SW480 (cell line): ENCODE data around the gene CDC14A.
A peak's percentile ranks its signal among the peaks of the same experiment; 100 is the strongest.
"Not testable (repeated sequence)": the region's sequence is repeated elsewhere in the genome, so short reads cannot be mapped to it uniquely, and the experiment has no call there.

Experiments used
- DNase-seq: peaks from one replicate; pipeline ENCODE4 v3.0.0-alpha.2; 2016; ENCODE audit warnings: low spot score

The CDC14A gene

GRCh38 chr1:100337878-100338277 is 14.4 kb upstream of the CDC14A start:
- DNase-seq: not testable (repeated sequence)

- not testable (repeated sequence) for DNase-seq
These were observed 12.6 kb upstream of the CDC14A start for GRCh38 chr1:100339735-100340134.

- no peak for DNase-seq
These were observed 11.8 kb upstream of the CDC14A start for GRCh38 chr1:100340494-100340893.

GRCh38 chr1:100342348-100342747 is 10.0 kb upstream of the CDC14A start:
- DNase-seq: no peak

- no peak for DNase-seq
These were observed 8.4 kb upstream of the CDC14A start for GRCh38 chr1:100343897-100344296.

DNA sequence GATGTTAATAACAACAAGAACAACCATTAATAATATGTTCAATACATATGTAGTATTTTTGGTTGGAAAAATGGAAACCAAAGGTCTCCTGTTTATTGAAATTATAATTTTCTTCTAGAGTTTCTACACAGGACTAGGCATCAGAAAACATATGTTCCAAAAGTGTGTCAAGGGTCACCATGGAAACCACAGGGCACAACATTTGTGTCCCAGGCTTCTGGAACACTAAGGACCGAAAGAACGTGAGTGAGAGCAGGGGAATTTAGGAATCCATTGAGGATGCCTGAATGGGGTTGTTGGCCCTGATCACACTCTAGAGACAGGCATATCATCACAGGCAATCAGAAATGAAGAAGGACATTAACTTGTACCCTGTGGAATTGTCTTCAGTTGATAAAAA is 7.5 kb upstream of the CDC14A start:
- DNase-seq: no peak

DNA sequence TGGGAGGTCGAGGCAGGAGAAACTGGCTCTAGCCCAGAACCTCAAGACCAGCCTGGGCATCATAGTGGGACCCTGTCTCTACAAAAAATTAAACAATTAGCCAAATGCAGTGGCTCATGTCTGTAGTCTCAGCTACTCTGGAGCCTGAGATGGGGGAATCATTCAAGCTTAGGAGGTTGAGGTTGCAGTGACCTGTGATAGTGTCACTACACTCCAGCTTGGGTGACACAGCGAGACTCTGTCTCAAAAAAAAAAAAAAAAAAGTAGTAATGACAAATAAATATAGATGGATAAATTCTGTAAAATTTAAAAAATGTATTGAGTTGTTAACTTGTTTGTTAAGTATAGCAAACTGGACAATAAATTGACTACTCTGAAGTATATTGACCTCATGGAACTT is 5.9 kb upstream of the CDC14A start:
- no peak for DNase-seq

DNA sequence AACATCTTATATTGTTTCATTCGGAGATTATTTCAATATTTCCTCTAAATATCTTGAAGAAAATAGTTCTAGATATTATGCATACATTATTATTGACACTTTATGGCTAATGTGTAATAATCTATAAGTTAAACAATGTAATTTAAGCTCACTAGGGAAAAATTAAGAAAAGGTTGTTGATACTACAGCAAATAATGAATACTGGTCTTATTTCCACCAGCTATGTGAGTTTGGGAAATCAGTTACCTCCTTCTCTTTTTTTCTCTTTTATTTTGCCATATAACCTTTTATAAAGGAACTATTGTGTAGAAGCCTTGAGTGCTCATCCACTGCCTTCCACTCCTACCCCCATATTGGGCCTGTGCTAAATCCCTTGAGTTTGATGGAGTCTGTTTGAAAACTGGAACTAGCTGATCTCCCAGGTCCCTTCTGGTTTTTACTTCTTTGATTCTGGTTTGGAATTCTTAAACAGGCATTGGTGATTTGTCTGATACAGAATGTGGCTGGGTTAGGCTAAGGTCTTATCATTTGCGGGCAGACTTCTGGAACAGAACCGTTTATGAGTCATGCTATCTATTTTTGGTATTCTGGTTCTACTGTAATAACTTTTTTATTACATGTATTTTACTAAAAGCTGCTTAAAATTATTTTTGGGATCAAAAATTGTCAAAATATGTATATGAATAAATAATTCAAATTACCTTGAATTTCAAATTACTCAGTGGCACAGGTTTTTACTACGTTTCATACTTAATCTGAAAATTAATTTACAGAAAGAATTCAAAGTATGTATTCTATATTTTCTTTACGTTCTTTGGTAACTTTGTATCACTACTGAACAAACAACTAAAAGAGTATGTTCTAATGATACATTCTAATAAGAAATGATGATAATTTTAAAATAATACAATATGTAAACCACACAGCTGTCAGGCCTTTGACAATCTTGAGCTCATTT is 5.0 kb upstream of the CDC14A start:
- DNase-seq: no peak

GRCh38 chr1:100348549-100349144 is 3.7 kb upstream of the CDC14A start:
- DNase-seq: no peak

GRCh38 chr1:100349246-100349645 is 3.1 kb upstream of the CDC14A start:
- no peak for DNase-seq

GRCh38 chr1:100350787-100351094 is 1.6 kb upstream of the CDC14A start:
- no peak for DNase-seq

DNA sequence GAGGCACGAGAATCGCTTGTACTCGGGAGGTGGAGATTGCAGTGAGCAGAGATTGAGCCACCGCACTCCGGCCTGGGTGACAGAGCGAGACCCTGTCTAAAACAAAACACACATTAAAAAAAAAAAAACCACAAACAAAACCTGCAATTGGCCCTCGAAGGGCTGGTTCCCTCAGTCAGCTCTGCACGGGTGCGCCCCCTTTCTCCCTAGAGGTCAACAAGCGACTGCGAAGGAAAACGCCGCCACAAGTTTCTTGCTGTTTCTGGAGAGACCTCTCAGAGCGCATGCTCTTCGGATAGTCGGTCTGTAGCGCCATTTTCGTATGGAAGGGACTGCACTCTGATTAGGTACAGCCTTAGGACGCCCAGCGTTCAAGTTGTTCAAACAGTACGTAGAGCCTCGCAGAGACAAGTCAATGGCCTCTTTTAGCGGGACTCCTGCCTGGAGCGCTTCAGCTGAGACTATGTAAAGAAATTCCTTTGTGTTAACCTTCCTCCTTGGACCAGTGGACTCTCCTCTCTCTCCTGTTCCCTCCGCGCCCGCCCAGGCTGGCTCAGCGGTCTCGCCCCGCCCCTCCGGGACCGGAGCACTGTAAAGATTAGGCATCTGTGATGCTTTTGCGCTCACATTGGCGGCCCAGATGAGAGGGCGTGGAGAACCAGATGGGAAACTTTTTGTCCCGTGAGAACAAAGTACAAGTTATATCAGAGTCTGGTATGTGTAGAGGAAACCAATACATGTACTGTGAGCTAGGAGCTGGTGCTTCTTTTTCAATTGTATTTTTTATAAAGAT is 1.0 kb upstream of the CDC14A start:
- DNase-seq: peak; percentile 91

DNA sequence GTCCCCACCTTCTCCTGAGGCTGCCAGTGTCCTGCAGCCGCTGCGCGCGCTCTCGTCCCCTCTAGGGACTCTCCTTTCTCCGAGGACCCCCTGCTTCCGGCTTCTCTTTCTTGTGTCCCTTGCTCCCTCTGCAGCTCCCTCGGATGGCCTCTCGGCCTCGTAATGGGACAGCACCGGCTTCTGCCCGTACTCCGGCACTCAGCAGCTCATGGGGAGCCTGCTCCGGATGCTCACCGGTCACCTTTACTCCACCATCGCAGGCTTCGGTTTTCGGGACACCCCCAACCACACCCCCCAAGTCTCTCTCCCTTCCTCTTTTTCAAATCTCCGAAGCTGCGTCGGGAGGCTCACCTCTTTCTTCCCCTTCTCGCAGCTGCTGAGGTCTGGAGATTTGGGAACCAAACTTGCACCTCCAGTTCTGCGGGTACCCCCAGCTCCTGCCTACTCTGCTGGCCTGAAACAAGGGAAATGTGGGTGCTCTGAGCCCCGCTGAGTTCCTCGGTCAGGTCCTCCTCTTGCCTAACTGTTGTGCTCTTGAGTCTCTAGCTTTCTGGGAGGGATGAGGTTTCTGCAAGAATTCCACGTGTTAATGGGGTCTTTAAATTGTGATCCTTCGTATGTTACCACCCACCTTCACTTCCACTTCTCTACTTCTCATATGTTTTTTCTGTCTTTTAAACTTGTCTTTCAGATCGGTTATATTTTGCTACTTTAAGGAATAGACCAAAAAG is 930 bp downstream of the CDC14A start:
- DNase-seq: peak; percentile 33

- peak; percentile 92 for DNase-seq
These were observed 1.7 kb downstream of the CDC14A start for GRCh38 chr1:100353988-100354387.

GRCh38 chr1:100354971-100355394 is 2.7 kb downstream of the CDC14A start:
- DNase-seq: peak; percentile 88

GRCh38 chr1:100358210-100358609 is 5.9 kb downstream of the CDC14A start:
- DNase-seq: no peak

GRCh38 chr1:100359139-100359538 is 6.8 kb downstream of the CDC14A start:
- no peak for DNase-seq

DNA sequence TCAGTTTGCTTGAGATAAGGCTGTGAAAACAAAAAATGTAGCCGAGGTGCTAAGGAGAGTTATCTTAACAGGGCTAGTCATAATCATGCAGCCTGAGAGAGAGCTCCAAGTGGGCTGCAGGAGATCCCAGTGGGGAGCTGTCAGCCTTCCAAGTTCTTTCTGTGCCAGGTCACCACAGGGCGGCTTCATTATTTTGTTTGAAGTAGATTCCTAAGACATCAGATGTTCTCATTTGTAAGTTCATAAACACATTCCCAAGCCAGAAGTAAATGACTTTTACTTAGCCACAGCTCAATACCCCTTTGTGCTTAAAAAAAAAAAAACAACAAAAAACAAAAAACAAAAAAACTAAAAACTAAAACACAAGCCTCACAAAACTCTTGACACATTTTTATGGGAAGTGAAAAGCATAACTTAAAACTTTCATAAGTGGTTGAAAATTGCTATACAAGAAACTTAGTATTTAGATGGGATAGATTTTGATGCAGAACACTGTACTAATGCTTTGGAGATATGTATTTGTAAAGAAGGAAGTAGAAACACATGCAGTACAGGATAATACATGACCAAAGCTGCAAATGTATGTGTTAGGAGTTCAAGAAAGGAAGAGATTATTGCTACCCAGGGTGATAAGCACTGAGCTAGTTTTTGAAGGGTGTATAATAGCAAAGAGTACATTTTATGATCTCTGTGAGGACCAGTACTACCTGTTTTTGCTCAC is 8.6 kb downstream of the CDC14A start:
- no peak for DNase-seq

DNA sequence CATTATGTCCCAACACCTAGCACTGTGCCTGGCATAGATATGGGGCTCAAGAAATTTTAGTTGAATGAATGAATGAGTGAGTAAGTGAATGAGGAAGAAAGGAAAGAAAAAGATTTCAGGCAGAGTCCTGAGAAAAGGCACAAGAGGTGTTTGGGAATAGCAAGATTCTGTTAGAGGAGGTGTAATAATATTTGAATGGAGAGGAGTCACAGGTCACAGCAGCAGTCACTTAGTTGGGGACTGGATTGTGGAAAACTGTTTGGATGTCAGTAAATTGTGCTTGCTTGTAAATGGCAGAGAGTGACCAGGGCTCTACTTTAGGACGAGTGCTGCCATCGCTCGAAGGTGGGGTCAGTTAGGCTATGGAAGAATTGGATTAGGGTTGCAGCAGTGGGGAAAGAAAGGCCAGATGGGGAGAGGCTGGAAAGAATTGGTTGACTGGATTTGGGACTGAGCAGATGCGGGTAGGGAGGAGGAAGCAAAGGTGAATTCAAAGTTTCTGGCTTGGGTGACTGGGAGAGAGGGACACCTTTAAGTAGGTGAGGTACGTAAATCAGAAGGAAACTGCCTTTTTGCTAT is 9.3 kb downstream of the CDC14A start:
- no peak for DNase-seq

GRCh38 chr1:100362821-100363466 is 10.6 kb downstream of the CDC14A start:
- no peak for DNase-seq

GRCh38 chr1:100363831-100364230 is 11.5 kb downstream of the CDC14A start:
- DNase-seq: no peak
